GM21786 (cell line): ENCODE results near the gene TNFAIP1.

Experiments used
- ATAC-seq: cut with Tn5 transposase; IDR thresholded peaks from one replicate; pipeline ENCODE4 v1.9.1; 2021; ENCODE audit not compliant: unreplicated experiment

Gene TNFAIP1

GRCh38 chr17:28370035-28370743, 34.6 kb downstream of the TNFAIP1 start, which contains the start of gene VTN:
Gene VTN, minus strand, starts transcription at chr17:28370307. Its CDS starts 104 bp downstream, at chr17:28370203.
- no peak for ATAC-seq

- no peak for ATAC-seq
Measured at GRCh38 chr17:28370744-28371103, 35.2 kb downstream of the TNFAIP1 start.

GRCh38 chr17:28371245-28372202, 36.0 kb downstream of the TNFAIP1 start, which contains the start of gene SARM1:
Gene SARM1, plus strand, starts transcription at chr17:28371694. Its CDS starts 339 bp downstream, at chr17:28372033.
- ATAC-seq = peak; percentile 85

DNA sequence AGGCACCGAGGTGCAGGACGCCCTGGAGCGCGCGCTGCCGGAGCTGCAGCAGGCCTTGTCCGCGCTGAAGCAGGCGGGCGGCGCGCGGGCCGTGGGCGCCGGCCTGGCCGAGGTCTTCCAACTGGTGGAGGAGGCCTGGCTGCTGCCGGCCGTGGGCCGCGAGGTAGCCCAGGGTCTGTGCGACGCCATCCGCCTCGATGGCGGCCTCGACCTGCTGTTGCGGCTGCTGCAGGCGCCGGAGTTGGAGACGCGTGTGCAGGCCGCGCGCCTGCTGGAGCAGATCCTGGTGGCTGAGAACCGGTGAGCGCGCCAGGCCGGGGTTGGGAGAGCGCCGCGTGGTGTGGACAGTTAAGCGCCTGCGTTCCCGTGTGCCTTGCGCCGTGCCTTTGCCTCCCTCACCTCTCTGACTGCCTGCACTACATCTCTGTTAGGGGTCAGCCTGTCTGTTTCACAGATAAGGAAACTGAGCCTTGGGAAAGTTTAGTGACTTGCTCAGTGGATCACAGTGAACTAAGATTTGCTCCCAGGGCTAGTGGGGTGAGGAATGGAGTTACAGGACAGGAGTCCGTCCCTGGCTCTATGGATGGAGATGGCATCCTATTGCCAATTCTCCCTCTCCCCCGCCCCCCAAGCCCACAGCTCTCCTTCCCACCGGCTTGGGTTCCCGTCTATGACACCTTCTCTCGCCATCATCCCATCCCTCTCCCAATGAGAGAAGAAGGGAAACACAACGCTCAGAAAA, 36.8 kb downstream of the TNFAIP1 start:
- no peak for ATAC-seq

DNA sequence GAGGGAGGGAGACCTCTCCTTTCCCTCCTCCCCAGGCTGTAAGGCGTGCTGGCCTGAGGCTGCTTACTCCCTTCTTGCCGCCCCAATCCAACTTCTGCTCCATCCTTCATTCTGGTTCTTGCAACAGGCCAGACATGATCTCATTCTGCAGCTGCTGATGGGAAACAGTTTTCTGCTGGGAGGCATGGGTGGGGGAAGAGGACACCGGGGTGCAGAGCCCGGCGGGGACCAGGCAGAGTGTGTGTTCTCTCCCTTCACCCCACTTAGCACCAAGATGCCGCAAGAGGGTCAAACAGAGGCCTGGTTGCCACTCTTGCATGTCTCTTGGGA, 37.3 kb downstream of the TNFAIP1 start:
- no peak for ATAC-seq

GRCh38 chr17:28379814-28380801, 44.5 kb downstream of the TNFAIP1 start:
- no peak for ATAC-seq

GRCh38 chr17:28381141-28381825, 45.7 kb downstream of the TNFAIP1 start:
- ATAC-seq = no peak

DNA sequence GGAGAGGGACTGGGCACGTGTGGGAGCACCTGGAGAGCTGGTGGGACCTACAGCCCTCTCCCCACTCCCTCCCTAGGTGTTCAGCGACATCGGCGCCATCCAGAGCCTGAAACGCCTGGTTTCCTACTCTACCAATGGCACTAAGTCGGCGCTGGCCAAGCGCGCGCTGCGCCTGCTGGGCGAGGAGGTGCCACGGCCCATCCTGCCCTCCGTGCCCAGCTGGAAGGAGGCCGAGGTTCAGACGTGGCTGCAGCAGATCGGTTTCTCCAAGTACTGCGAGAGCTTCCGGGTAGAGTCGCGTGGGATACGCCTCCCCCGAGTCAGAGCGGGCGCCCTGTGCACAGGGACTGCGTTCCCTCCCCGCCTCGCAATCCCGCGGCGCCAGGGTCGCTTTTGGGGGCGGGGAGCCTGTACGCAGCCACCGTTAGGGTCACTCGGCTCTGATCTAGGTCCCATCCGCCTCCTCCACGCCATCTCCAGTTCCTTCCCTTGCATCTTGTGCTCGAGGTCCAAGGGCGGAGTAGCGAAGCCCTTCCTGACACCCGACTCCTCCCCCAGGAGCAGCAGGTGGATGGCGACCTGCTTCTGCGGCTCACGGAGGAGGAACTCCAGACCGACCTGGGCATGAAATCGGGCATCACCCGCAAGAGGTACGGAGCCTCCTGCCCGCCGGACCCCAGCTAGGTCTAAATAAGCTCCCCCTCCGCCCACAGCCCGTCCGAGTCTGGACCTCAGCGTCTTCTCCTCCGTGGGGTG, 48.9 kb downstream of the TNFAIP1 start:
- peak; percentile 57 for ATAC-seq

- no peak for ATAC-seq
Measured at GRCh38 chr17:28385037-28385400, 49.5 kb downstream of the TNFAIP1 start.

DNA sequence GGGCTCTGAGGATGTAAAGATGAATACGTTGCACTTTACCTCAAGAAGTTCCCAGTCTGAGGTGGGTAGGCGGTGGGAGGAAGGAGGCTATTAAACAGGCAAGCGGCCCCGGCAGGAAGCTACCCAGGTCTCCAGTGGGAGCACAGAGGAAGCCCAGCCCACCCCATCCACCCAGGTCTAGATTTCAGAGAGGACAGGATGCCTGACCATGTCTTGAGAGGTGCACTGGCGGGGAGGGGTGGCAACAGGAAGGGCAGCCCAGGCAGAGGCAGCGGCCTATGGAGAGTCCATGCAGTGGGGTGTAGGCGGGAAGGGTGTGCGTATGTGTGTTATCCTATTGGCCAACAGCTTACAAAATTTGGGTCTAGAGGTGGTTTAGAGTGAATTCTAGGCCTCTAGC, 49.8 kb downstream of the TNFAIP1 start:
- ATAC-seq = no peak

DNA sequence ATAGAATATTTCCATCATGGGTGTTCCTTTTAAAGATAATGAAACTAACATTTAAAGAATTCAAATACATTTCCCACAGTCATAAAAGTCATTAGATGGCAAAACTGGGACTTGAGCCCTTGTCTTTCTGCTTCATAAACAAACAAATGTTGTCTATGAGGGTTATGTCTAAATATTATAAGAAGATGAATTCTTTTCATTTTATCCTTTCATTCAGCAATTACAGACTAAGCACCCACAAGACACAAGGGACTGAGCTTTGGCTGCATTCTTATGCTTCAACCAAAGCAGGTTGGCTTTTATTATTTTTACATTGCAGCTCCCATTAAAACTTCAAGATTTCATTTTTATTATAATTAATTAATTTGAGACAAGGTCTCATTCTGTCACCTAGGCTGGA, 50.8 kb downstream of the TNFAIP1 start:
- ATAC-seq = no peak

DNA sequence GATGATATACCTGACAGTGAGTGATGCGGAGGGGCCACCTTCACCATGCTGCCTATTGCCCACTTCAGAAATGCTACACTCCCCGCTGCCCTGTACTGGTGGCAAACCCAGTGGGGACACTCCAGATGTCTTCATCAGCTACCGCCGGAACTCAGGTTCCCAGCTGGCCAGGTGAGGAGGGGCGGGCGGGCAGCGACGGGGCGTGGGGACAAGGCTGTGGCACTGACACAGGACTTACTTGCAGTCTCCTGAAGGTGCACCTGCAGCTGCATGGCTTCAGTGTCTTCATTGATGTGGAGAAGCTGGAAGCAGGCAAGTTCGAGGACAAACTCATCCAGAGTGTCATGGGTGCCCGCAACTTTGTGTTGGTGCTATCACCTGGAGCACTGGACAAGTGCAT, 52.5 kb downstream of the TNFAIP1 start:
- ATAC-seq = no peak

GRCh38 chr17:28390141-28390540, 54.6 kb downstream of the TNFAIP1 start:
- ATAC-seq = no peak

DNA sequence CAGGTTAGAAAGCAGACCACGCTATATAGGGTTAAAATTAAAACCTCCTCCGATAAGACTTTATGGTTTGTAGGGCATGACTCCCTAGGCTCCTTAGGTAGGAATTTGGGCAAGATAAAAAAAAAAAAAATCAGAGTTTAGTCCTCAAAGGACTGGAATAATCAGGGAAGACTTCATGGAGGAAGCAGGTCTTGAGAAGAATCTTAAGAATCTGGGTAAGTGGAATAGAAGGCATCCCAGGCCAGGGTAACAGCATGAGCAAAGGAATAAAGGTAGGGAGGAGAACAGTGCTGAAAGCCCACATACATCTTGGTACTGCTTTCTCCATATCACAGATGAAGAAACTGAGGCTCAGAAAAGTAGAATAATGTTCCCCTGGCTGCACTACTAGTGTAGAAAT, 55.0 kb downstream of the TNFAIP1 start:
- ATAC-seq = no peak

GRCh38 chr17:28390984-28391383, 55.4 kb downstream of the TNFAIP1 start:
- no peak for ATAC-seq

DNA sequence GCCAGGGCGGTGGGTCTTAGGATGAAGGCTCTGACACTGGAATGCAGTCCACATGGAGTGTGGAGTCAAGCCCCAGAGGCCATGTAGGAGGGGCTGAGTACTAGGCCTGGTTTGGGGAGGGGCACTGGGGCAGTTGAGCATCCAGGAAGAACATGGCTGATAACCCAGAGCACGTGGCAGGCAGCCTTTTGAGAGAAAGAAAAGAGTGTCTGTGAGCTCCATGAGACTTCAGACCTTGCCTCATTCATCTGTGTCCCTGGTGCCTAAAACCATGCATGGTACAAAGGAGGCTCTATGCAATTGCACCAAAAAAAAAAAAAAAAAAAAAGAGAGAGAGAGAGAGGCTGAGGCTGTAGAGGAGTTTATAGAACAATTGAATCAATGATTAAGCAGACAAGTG, 55.8 kb downstream of the TNFAIP1 start:
- no peak for ATAC-seq

DNA sequence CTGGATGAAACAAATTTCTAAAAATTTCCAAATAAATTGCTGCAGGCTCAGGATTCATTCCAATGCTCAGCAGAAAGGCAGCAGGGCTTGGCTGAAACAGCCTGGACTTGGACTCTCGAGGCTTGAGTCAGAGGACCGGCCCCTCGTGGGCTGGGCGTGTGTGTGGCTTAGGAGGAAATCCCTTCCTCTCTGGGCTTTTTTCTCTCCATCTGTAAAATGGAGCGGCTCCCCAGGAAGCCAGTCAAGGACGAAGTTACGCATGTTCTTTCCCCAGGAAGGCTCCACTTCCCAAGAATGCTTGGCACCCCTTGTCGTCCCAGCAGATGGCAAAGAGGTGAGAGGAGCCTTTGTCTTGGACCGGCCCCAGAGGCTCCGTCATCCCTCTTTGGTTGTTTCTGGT, 56.9 kb downstream of the TNFAIP1 start:
- no peak for ATAC-seq

GRCh38 chr17:28394337-28395116, 59.0 kb downstream of the TNFAIP1 start:
- ATAC-seq = no peak
